GM08714 (cell line): ENCODE measurements around the gene HNRNPM.

Source experiments
- H3K4me3 ChIP-seq: fragments of 200-500 bp; sonication (Bioruptor generic); 2 replicates; pipeline ENCODE4 v1.5.1; 2014; ENCODE audit warnings: mild to moderate bottlenecking, low read length, inconsistent platforms
- ZNF274 ChIP-seq: IDR thresholded peaks from 2 replicates; pipeline ENCODE4 v1.6.1; 2012; ENCODE audit warnings: mild to moderate bottlenecking, low read depth, low read length

Gene HNRNPM

GRCh38 chr19:8481616-8482015 is 36.8 kb downstream of the HNRNPM start:
- no peak overlapping the region for H3K4me3 ChIP-seq
- no peak for TF ChIP-seq ZNF274

DNA sequence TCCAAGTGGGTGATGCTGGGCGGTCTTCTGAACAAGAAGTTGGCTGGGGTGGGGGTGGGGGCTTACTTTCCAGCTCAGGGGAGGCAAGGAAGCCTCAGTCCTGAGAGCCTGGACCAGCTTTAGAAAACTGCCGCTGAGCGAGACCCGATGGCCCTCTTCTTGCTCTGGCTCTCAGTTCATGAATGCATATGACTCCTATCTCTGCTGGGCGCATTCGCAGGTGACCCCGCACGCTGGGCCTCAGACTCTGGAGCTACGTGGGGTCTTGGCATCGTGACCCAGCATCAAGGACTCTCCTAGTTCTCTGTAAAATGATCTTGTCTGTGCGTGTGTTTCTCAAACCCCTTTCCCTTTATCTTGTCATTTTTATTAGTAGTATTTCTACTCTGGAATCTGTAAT is 37.9 kb downstream of the HNRNPM start:
- H3K4me3 ChIP-seq = no peak overlapping the region
- no peak for TF ChIP-seq ZNF274

- TF ChIP-seq ZNF274 = no peak
- no peak overlapping the region for H3K4me3 ChIP-seq
Observed at GRCh38 chr19:8483165-8483564, 38.4 kb downstream of the HNRNPM start.

DNA sequence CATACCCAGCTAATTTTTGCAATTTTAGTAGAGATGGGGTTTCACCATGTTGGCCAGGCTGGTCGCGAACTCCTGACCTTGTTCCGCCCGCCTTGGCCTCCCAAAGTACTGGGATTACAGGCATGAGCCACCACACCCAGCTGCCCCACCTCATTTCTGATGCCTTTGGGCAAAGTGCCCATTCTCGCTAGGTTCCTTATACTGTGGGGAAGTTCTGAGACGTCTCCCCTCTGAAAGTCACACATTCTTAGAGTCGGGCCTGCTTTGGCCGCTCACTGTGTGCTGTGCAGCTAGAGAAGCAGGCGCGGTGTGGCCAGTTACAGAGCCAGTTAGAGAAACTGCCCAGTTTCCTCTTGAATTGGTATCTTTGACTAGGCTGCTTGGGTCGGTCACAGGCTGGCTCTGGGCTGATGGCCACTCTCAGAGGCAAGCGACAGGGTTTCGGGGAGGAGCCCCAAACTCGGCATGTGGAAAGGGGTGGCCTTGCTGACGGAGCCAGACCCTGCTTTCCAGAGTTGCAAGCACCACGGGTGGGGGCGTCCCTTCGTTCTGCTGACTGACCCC is 39.6 kb downstream of the HNRNPM start:
- no peak for TF ChIP-seq ZNF274
- no peak overlapping the region for H3K4me3 ChIP-seq

DNA sequence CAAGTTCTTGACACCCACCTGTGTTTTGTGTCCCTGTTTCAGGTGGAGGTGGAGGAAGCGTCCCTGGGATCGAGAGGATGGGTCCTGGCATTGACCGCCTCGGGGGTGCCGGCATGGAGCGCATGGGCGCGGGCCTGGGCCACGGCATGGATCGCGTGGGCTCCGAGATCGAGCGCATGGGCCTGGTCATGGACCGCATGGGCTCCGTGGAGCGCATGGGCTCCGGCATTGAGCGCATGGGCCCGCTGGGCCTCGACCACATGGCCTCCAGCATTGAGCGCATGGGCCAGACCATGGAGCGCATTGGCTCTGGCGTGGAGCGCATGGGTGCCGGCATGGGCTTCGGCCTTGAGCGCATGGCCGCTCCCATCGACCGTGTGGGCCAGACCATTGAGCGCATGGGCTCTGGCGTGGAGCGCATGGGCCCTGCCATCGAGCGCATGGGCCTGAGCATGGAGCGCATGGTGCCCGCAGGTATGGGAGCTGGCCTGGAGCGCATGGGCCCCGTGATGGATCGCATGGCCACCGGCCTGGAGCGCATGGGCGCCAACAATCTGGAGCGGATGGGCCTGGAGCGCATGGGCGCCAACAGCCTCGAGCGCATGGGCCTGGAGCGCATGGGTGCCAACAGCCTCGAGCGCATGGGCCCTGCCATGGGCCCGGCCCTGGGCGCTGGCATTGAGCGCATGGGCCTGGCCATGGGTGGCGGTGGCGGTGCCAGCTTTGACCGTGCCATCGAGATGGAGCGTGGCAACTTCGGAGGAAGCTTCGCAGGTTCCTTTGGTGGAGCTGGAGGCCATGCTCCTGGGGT is 41.0 kb downstream of the HNRNPM start:
- H3K4me3 ChIP-seq = no peak overlapping the region
- no peak for TF ChIP-seq ZNF274

DNA sequence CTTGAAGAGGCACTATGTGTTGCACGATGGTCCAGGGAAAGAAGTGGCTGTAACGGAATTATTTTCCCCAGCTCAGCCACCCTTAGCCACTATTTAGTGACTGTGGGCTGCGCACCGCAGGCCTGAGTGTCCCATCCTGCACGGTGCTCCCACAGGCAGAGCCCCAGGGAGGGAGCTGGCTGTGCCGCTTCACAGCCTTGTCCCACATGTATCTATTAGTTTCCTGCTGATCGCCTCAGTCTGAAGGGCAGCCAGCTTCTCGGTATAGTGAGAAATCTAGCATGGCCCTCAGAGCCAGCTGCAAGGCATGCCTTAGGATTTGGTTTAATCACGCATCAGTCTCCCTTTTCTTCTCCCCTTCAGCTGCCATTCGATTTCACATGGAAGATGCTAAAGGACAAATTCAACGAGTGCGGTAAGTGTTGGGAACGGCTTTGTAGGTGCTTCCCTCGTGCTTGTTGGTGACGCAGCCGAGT is 41.9 kb downstream of the HNRNPM start:
- TF ChIP-seq ZNF274 = no peak
- H3K4me3 ChIP-seq = no peak overlapping the region

DNA sequence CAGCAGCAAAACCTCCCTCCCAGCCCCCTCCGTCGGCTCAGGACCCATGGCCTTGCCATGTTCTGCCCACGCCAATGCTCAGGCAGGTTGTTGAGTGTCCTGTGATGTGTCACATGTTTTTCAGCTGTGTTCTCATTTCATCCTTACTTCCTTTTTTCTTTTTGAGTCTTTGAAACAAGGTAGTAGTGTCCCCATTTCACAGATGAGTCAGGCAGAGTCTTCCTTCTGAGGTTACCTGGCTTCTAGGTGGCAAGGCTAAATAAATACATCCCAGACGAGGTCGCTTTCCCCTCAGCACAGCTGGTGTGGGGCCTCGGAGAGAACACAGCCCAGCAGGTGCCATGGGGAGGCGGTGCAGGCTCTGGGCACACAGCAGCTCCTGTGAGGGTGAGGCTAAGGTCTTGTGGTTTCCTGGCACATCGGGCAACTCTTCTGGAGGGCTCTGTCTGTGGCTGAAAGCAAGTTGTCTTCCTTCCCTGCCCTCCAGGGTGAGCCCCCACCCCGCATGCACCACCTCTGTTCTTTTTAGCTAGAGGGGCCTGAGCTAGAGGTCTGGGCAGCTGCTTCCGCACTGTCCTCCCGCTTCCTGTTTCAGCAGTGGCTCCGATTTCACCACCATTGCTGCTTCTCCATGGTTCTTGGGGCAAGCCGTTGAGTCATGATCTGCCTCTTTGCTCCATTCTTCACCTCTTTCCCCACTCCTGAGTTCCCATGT is 42.5 kb downstream of the HNRNPM start:
- H3K4me3 ChIP-seq = no peak overlapping the region
- no peak for TF ChIP-seq ZNF274

DNA sequence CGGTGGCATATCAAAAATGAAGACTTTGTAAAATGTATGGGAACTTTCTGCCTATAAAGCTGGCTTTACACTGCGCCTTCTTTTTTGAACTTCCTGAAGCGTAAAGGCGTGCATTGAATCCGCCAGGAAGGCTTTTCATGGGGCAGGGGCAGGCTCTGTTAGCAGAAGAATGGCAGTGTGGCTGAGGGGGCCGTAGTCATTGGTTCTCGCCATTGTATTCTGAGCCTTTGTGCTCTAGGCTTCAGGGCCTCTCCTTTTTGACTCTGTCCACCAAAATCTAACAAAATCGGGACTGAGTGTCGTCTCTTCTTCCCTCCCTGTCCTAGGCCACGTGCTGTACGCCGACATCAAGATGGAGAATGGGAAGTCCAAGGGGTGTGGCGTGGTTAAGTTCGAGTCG is 43.6 kb downstream of the HNRNPM start:
- TF ChIP-seq ZNF274 = no peak
- no peak overlapping the region for H3K4me3 ChIP-seq

GRCh38 chr19:8489561-8490394 is 45.0 kb downstream of the HNRNPM start:
- no peak for TF ChIP-seq ZNF274
- no peak overlapping the region for H3K4me3 ChIP-seq

GRCh38 chr19:8490395-8490760 is 45.6 kb downstream of the HNRNPM start:
- TF ChIP-seq ZNF274 = no peak

DNA sequence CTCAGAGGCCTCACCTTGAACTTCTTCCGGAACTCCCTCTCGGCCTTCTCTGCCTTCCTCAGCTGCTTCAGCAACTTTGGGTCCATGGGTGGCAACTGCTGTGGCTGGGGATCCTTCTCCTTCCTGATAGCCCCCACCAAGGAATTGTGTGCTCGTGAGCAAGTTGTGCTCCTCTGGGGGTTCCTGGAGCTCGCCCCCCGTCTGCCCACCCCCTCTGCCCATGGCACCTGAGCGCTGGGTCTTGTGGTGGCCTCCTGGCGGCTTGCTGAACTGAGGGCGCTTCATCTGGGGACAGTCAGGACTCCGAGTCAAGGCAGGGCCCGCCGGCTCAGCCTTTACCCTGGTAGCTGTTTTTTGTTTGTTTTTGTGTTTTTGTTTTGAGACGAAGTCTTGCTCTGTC is 46.1 kb downstream of the HNRNPM start:
- no peak for TF ChIP-seq ZNF274
- H3K4me3 ChIP-seq = no peak overlapping the region

More at GRCh38 chr19:8490395-8490760, 45.6 kb downstream of the HNRNPM start:
- H3K4me3 ChIP-seq = no peak overlapping the region

- no peak for TF ChIP-seq ZNF274
- H3K4me3 ChIP-seq = no peak overlapping the region
Observed at GRCh38 chr19:8491574-8491973, 46.8 kb downstream of the HNRNPM start.

- TF ChIP-seq ZNF274 = no peak
- H3K4me3 ChIP-seq = no peak overlapping the region
Observed at GRCh38 chr19:8494158-8494557, 49.4 kb downstream of the HNRNPM start.

GRCh38 chr19:8498295-8498694 is 53.5 kb downstream of the HNRNPM start:
- no peak for TF ChIP-seq ZNF274
- no peak overlapping the region for H3K4me3 ChIP-seq
